CD4-positive, alpha-beta T cell treated with Interleukin-12 subunit alpha and Interleukin-12 subunit beta, for 1 hour (primary cell): Measurements from ENCODE around the gene SIRT1.
"Not testable (repeated sequence)": the region's sequence is repeated elsewhere in the genome, so short reads cannot be mapped to it uniquely, and the experiment has no call there.

Source experiments
- DNase-seq: peaks from one replicate; pipeline ENCODE4 v3.0.0-alpha.2; 2020

Gene SIRT1

GRCh38 chr10:67884313-67884841, at the start of gene SIRT1:
Gene SIRT1, plus strand, starts transcription at chr10:67884656. Its CDS starts 66 bp downstream, at chr10:67884722.
- DNase-seq: peak; percentile 95

GRCh38 chr10:67835541-67836394, 48.7 kb upstream of the SIRT1 start:
- DNase-seq: not testable (repeated sequence)

GRCh38 chr10:67836488-67836887, 48.0 kb upstream of the SIRT1 start:
- no peak for DNase-seq

GRCh38 chr10:67836972-67837371, 47.5 kb upstream of the SIRT1 start:
- DNase-seq: no peak

GRCh38 chr10:67837541-67838314, 46.7 kb upstream of the SIRT1 start, which contains the start of gene DNAJC12:
Gene DNAJC12, minus strand, starts transcription at chr10:67838188. Its CDS starts 177 bp downstream, at chr10:67838011.
- DNase-seq: peak; percentile 16

- DNase-seq: not testable (repeated sequence)
These were observed 44.9 kb upstream of the SIRT1 start for GRCh38 chr10:67839511-67839910.

- no peak for DNase-seq
These were observed 44.5 kb upstream of the SIRT1 start for GRCh38 chr10:67839951-67840350.

- no peak for DNase-seq
These were observed 42.7 kb upstream of the SIRT1 start for GRCh38 chr10:67841737-67842136.

GRCh38 chr10:67843284-67843683, 41.2 kb upstream of the SIRT1 start:
- DNase-seq: no peak

GRCh38 chr10:67849331-67850011, 35.0 kb upstream of the SIRT1 start:
- DNase-seq: peak; percentile 94

- DNase-seq: no peak
These were observed 33.3 kb upstream of the SIRT1 start for GRCh38 chr10:67851186-67851585.

- no peak for DNase-seq
These were observed 31.7 kb upstream of the SIRT1 start for GRCh38 chr10:67852761-67853160.

GRCh38 chr10:67853512-67853911, 30.9 kb upstream of the SIRT1 start:
- no peak for DNase-seq

- DNase-seq: no peak
These were observed 25.5 kb upstream of the SIRT1 start for GRCh38 chr10:67858971-67859370.

GRCh38 chr10:67861750-67862432, 22.6 kb upstream of the SIRT1 start:
- no peak for DNase-seq

GRCh38 chr10:67863094-67863493, 21.4 kb upstream of the SIRT1 start:
- no peak for DNase-seq

- no peak for DNase-seq
These were observed 19.7 kb upstream of the SIRT1 start for GRCh38 chr10:67864607-67865371.

- DNase-seq: no peak
These were observed 16.3 kb upstream of the SIRT1 start for GRCh38 chr10:67868132-67868531.

- no peak for DNase-seq
These were observed 14.5 kb upstream of the SIRT1 start for GRCh38 chr10:67869996-67870395.

GRCh38 chr10:67875340-67876238, 8.9 kb upstream of the SIRT1 start:
- no peak for DNase-seq
